Panc1 (cell line): ENCODE results near the gene CMIP. TPM values are rescaled to one million over a fixed set of nuclear protein-coding genes. Genes with fewer than 3 reads are reported as not detected.

Experiments
- ATAC-seq: fragments of 200-7000 bp; cut with Tn5 transposase; 2 replicates; pipeline ENCODE4 v1.9.1; 2020; ENCODE audit warnings: mild to moderate bottlenecking, moderate library complexity
- BruUV-seq: library from RNA; stranded (reverse); fragments of 400-500 nt; replicated peaks from 2 replicates; lab custom pipeline; 2021; lab: Mats Ljungman, UMichigan
- CTCF ChIA-PET: fragments of 300-600 bp; sonication (Branson Sonifier 250); formaldehyde crosslinking; loops from one replicate; lab custom pipeline; 2022; ENCODE audit warnings: antibody characterized with exemption; lab: Charles Lee
- POLR2A ChIA-PET: fragments of 300-600 bp; sonication (Branson Sonifier 250); formaldehyde crosslinking; loops from one replicate; lab custom pipeline; 2022; ENCODE audit warnings: antibody characterized with exemption; lab: Charles Lee
- DNase-seq: peaks from one replicate; pipeline ENCODE4 v3.0.0-alpha.2; 2010; ENCODE audit warnings: low read depth, low spot score
- H3K27ac ChIP-seq: 2 replicates; pipeline ENCODE4 v1.5.1; 2011; ENCODE audit warnings: mild to moderate bottlenecking, low read length, inconsistent platforms
- H3K27me3 ChIP-seq: fragments of 200-500 bp; sonication (Bioruptor generic); 2 replicates; pipeline ENCODE4 v1.6.0; 2014; ENCODE audit warnings: low read length, inconsistent platforms; ENCODE audit not compliant: control insufficient read depth, insufficient read depth
- H3K36me3 ChIP-seq: fragments of 200-500 bp; sonication (Bioruptor generic); 2 replicates; pipeline ENCODE4 v1.5.1; 2014; ENCODE audit warnings: inconsistent platforms, mild to moderate bottlenecking, low read length, moderate library complexity; ENCODE audit not compliant: control insufficient read depth, insufficient read depth
- H3K4me1 ChIP-seq: 2 replicates; pipeline ENCODE4 v1.5.1; 2011; ENCODE audit warnings: inconsistent platforms, mild to moderate bottlenecking, low read length, moderate library complexity; ENCODE audit not compliant: control insufficient read depth, insufficient read depth
- H3K4me3 ChIP-seq, 2 experiments: 2 replicates each; pipeline ENCODE4 v1.5.1; 2011 to 2012; ENCODE audit warnings: low read depth in 2 of 2, low read length in 2 of 2, mild to moderate bottlenecking in 2 of 2, inconsistent platforms in 1 of 2, moderate library complexity in 1 of 2
- H3K9me3 ChIP-seq: fragments of 200-500 bp; sonication (Bioruptor generic); 2 replicates; pipeline ENCODE4 v1.5.1; 2014; ENCODE audit warnings: low read depth, mild to moderate bottlenecking, inconsistent platforms, low read length, moderate library complexity; ENCODE audit not compliant: control insufficient read depth, insufficient read depth
- CTCF ChIP-seq: fragments of 450-650 bp; IDR thresholded peaks from 2 replicates; pipeline ENCODE4 v1.5.1; 2017; ENCODE audit warnings: mild to moderate bottlenecking
- POLR2AphosphoS5 ChIP-seq: IDR thresholded peaks from 2 replicates; pipeline ENCODE4 v1.6.1; 2012; ENCODE audit warnings: mild to moderate bottlenecking, low read depth, low read length, moderate library complexity
- SIN3A ChIP-seq: IDR thresholded peaks from 2 replicates; pipeline ENCODE4 v1.6.1; 2012; ENCODE audit warnings: low read depth, mild to moderate bottlenecking, low read length, moderate library complexity, borderline replicate concordance; ENCODE audit not compliant: insufficient read depth
- TCF7L2 ChIP-seq: IDR thresholded peaks from 2 replicates; pipeline ENCODE4 v1.6.1; 2011; ENCODE audit warnings: mild to moderate bottlenecking, low read depth, low read length, inconsistent platforms
- in situ Hi-C: cut with HindIII; loops from 2 replicates; pipeline ENCODE4 v1.10.0; 2016; ENCODE audit warnings: low sequenced_read_pairs, low pct_unique_long_range_greater_than_20kb
- intact Hi-C: fragments of 100-400 bp; cut with micrococcal nuclease; formaldehyde crosslinking; loops from one replicate; pipeline ENCODE4 v1.10.0; 2022; ENCODE audit not compliant: unreplicated experiment
- total RNA-seq: library from RNA; stranded (reverse); gene quantifications from one replicate; pipeline ENCODE4 v1.2.1, GENCODE V29; 2021; ENCODE audit not compliant: unreplicated experiment
- TF ChIP-seq, protein P1 (sequence below), 2 experiments: IDR thresholded peaks; 2 replicates each; pipeline ENCODE4 v1.6.1; 2011 to 2012; ENCODE audit warnings: low read depth in 2 of 2, control low read depth in 1 of 2, low read length in 1 of 2, mild to moderate bottlenecking in 1 of 2, moderate library complexity in 1 of 2; ENCODE audit not compliant: insufficient read depth in 1 of 2

Gene CMIP
- total RNA-seq, 1 experiment from 2014 or later, result 49.7 TPM

GRCh38 chr16:81693744-81694303 is 249.2 kb downstream of the CMIP start:
- H3K27ac ChIP-seq, result no peak overlapping the region
- BruUV-seq, result no TSS peak
- no peak for TF ChIP-seq TCF7L2
- no peaks in the 10 kb centered on the region; the same call in 1 of the 2 replicates for H3K36me3 ChIP-seq
- ATAC-seq, result no peak
- H3K27me3 ChIP-seq, result no peaks in the 10 kb centered on the region
- H3K4me1 ChIP-seq, result no peaks in the 10 kb centered on the region
- in situ Hi-C loops, result no loop called here
- no peaks in the 10 kb centered on the region for H3K9me3 ChIP-seq
- ChIA-PET CTCF (interaction anchor here (0.5 kb wide), 1 partner anchor 544 kb away, joined by 4 read pairs; no protein-coding TSS in a partner anchor), POLR2A (no interaction called here)
- DNase-seq, result no peak
- no peak overlapping the region for H3K4me3 ChIP-seq
- intact Hi-C loops, result no loop called here

- intact Hi-C loops (no loop called here), in situ Hi-C loops (no loop called here)
- CTCF ChIA-PET, result interaction anchor here (0.5 kb wide), 1 partner anchor 544 kb away, joined by 4 read pairs; no protein-coding TSS in a partner anchor
- TF ChIP-seq TCF7L2 (no peak), CTCF (no peak), POLR2AphosphoS5 (no peak), SIN3A (no peak)
- TF ChIP-seq, protein P1, sequence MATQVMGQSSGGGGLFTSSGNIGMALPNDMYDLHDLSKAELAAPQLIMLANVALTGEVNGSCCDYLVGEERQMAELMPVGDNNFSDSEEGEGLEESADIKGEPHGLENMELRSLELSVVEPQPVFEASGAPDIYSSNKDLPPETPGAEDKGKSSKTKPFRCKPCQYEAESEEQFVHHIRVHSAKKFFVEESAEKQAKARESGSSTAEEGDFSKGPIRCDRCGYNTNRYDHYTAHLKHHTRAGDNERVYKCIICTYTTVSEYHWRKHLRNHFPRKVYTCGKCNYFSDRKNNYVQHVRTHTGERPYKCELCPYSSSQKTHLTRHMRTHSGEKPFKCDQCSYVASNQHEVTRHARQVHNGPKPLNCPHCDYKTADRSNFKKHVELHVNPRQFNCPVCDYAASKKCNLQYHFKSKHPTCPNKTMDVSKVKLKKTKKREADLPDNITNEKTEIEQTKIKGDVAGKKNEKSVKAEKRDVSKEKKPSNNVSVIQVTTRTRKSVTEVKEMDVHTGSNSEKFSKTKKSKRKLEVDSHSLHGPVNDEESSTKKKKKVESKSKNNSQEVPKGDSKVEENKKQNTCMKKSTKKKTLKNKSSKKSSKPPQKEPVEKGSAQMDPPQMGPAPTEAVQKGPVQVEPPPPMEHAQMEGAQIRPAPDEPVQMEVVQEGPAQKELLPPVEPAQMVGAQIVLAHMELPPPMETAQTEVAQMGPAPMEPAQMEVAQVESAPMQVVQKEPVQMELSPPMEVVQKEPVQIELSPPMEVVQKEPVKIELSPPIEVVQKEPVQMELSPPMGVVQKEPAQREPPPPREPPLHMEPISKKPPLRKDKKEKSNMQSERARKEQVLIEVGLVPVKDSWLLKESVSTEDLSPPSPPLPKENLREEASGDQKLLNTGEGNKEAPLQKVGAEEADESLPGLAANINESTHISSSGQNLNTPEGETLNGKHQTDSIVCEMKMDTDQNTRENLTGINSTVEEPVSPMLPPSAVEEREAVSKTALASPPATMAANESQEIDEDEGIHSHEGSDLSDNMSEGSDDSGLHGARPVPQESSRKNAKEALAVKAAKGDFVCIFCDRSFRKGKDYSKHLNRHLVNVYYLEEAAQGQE (IDR thresholded peaks at IDR 0.05; ENCODE audit: insufficient read depth in 1 of 2, low read depth in 2 of 2, low read length in 1 of 2), result no peak
- H3K36me3 ChIP-seq, result no peaks in the 10 kb centered on the region; the same call in 1 of the 2 replicates
- no peaks in the 10 kb centered on the region for H3K27me3 ChIP-seq
- no peak for ATAC-seq
- no TSS peak for BruUV-seq
- POLR2A ChIA-PET, result no interaction called here
- no peaks in the 10 kb centered on the region for H3K9me3 ChIP-seq
- H3K4me1 ChIP-seq, result no peaks in the 10 kb centered on the region
- no peak overlapping the region for H3K4me3 ChIP-seq
- no peak for DNase-seq
- no peak overlapping the region for H3K27ac ChIP-seq
Observed at GRCh38 chr16:81694494-81695280, 250.1 kb downstream of the CMIP start.
